GM12865 (cell line): Measurements from ENCODE around the gene NT5C1A.
A peak's percentile ranks its signal among the peaks of the same experiment; 100 is the strongest.

ENCODE experiments used
- DNase-seq: peaks from one replicate; pipeline ENCODE4 v3.0.0; 2010; ENCODE audit warnings: low read depth
- H3K4me3 ChIP-seq: 2 replicates; pipeline ENCODE4 v1.5.1; 2011; ENCODE audit warnings: mild to moderate bottlenecking, low read depth, low read length, control low read depth
- CTCF ChIP-seq: IDR thresholded peaks from 2 replicates; pipeline ENCODE4 v1.5.1; 2011; ENCODE audit warnings: low read length, control low read depth, low read depth, inconsistent platforms; ENCODE audit not compliant: insufficient read depth; ENCODE audit errors: missing control alignments

The NT5C1A gene

GRCh38 chr1:39696448-39696847, 24.5 kb upstream of the NT5C1A start:
- DNase-seq: no peak
- H3K4me3 ChIP-seq: no peak overlapping the region
- TF ChIP-seq CTCF: no peak

- H3K4me3 ChIP-seq: no peak overlapping the region
- no peak for DNase-seq
- no peak for TF ChIP-seq CTCF
Observed at GRCh38 chr1:39695016-39695415, 23.1 kb upstream of the NT5C1A start.

GRCh38 chr1:39694026-39694425, 22.1 kb upstream of the NT5C1A start:
- no peak for DNase-seq
- no peak for TF ChIP-seq CTCF
- no peak overlapping the region for H3K4me3 ChIP-seq

- TF ChIP-seq CTCF: no peak
- H3K4me3 ChIP-seq: no peak overlapping the region
- no peak for DNase-seq
Observed at GRCh38 chr1:39692152-39693074, 20.5 kb upstream of the NT5C1A start.

- no peak for TF ChIP-seq CTCF
- DNase-seq: peak; percentile 90
- H3K4me3 ChIP-seq: peak within 1 kb of the TSS; percentile 41
Observed at GRCh38 chr1:39691383-39692151, 19.7 kb upstream of the NT5C1A start, which contains the start of gene HPCAL4. TSS of gene HPCAL4 (minus strand) at chr1:39691433. CDS start at chr1:39684603, 6,830 bp downstream.

GRCh38 chr1:39690794-39691382, 19.0 kb upstream of the NT5C1A start:
- TF ChIP-seq CTCF: no peak
- peak overlapping the region; percentile 41 for H3K4me3 ChIP-seq
- no peak for DNase-seq
